ENCODE data around the gene CNTNAP5. TPM values are rescaled to one million over a fixed set of nuclear protein-coding genes. Genes with fewer than 3 reads are reported as not detected.

CNTNAP5 gene
- total and polyA plus RNA-seq, 2 donors from 2014 or later = 0.50 TPM; not detected in 1

DNA sequence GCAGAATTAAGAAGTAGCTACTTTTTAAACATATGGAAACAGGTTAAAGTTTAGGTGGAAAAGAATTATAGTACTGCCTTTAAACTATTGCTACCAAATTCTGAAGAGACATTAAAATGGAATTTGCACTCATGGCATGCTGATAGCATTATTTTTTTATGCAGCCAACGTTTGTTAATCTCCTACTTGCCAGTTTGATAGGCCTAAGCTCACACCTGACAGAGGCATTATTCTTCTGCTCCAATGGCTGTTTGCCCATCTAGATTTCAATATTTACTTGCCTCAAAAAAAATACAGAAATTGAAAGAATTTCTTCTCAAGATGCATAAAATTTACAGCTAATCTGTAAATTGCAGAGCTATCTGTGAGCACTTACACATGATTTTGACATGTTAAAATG lies 849.6 kb downstream of the CNTNAP5 start:
- Histone ChIP-seq H3K27ac (ENCODE audit: low read depth in 2 of 2, low read length in 2 of 2) (no peak overlapping the region), H3K4me3 (ENCODE audit: low read length in 3 of 3) (no peak overlapping the region), H3K4me1 (ENCODE audit: control insufficient read depth in 2 of 3, insufficient read depth in 2 of 3, low read depth in 1 of 3, low read length in 3 of 3) (no peaks in the 10 kb centered on the region), H3K9me3 (ENCODE audit: control insufficient read depth in 2 of 3, insufficient read depth in 1 of 3, low read length in 3 of 3) (no peaks in the 10 kb centered on the region), H3K36me3 (ENCODE audit: control insufficient read depth in 2 of 3, insufficient read depth in 3 of 3, low read length in 3 of 3) (no peaks in the 10 kb centered on the region), H3K9ac (ENCODE audit: low read length in 3 of 3) (no peak overlapping the region), H3K27me3 (ENCODE audit: control insufficient read depth, insufficient read depth, low read length) (no peaks in the 10 kb centered on the region)
- TF ChIP-seq, protein P1, sequence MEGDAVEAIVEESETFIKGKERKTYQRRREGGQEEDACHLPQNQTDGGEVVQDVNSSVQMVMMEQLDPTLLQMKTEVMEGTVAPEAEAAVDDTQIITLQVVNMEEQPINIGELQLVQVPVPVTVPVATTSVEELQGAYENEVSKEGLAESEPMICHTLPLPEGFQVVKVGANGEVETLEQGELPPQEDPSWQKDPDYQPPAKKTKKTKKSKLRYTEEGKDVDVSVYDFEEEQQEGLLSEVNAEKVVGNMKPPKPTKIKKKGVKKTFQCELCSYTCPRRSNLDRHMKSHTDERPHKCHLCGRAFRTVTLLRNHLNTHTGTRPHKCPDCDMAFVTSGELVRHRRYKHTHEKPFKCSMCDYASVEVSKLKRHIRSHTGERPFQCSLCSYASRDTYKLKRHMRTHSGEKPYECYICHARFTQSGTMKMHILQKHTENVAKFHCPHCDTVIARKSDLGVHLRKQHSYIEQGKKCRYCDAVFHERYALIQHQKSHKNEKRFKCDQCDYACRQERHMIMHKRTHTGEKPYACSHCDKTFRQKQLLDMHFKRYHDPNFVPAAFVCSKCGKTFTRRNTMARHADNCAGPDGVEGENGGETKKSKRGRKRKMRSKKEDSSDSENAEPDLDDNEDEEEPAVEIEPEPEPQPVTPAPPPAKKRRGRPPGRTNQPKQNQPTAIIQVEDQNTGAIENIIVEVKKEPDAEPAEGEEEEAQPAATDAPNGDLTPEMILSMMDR (IDR thresholded peaks at IDR 0.05; ENCODE audit: borderline replicate concordance, extremely low read depth, insufficient read depth) = no peak
- DNase-seq (no peak), FAIRE-seq (no peak)
- intact Hi-C loops (cut with DNase I) = no loop called here

DNA sequence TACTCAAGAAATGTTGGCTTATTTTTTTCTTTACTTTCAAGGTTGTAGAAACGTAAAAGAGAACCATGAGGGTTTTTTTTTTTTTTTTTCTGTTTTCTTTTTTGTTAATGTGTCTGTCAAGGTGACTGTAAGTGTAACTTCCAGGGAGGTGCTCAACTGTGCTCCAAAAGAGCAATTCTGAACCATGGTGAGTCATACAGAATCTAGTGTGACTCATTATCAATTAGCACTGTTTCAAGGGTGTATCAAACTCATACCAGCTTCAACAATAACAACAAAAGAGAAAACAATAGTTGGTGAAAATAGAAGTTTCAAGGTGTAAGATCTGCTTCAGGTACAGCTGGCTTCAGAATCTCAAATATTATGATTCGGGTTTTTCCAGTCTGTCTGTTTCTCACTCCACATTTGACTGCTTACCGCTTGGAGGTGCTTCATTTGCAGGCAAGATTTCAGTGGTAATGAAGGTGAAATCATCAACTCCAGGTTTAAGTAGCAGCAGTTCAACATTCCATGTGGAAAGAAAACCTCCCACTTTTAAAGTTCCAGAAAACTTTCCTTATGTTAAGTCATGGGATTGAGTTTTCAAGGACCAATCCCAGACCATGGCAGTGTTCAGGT lies 850.6 kb downstream of the CNTNAP5 start:
- no peaks in the 10 kb centered on the region for H3K9me3 ChIP-seq (ENCODE audit: control insufficient read depth in 2 of 3, insufficient read depth in 1 of 3, low read length in 3 of 3)
- H3K27ac ChIP-seq (ENCODE audit: low read depth in 2 of 2, low read length in 2 of 2) = no peak overlapping the region
- DNase-seq = no peak
- no peaks in the 10 kb centered on the region for H3K27me3 ChIP-seq (ENCODE audit: control insufficient read depth, insufficient read depth, low read length)
- TF ChIP-seq, protein P1 (IDR thresholded peaks at IDR 0.05; ENCODE audit: borderline replicate concordance, extremely low read depth, insufficient read depth) = no peak
- H3K9ac ChIP-seq (ENCODE audit: low read length in 3 of 3) = no peak overlapping the region
- intact Hi-C loops (cut with DNase I) = no loop called here
- no peak for FAIRE-seq
- H3K4me1 ChIP-seq (ENCODE audit: control insufficient read depth in 2 of 3, insufficient read depth in 2 of 3, low read depth in 1 of 3, low read length in 3 of 3) = no peaks in the 10 kb centered on the region
- no peak overlapping the region for H3K4me3 ChIP-seq (ENCODE audit: low read length in 3 of 3)
- H3K36me3 ChIP-seq (ENCODE audit: control insufficient read depth in 2 of 3, insufficient read depth in 3 of 3, low read length in 3 of 3) = no peaks in the 10 kb centered on the region

- DNase-seq (no peak), FAIRE-seq (no peak)
- no peaks in the 10 kb centered on the region for H3K36me3 ChIP-seq (ENCODE audit: control insufficient read depth in 2 of 3, insufficient read depth in 3 of 3, low read length in 3 of 3)
- H3K27me3 ChIP-seq (ENCODE audit: control insufficient read depth, insufficient read depth, low read length) = no peaks in the 10 kb centered on the region
- intact Hi-C loops (cut with DNase I) = no loop called here
- no peaks in the 10 kb centered on the region for H3K9me3 ChIP-seq (ENCODE audit: control insufficient read depth in 2 of 3, insufficient read depth in 1 of 3, low read length in 3 of 3)
- no peaks in the 10 kb centered on the region for H3K4me1 ChIP-seq (ENCODE audit: control insufficient read depth in 2 of 3, insufficient read depth in 2 of 3, low read depth in 1 of 3, low read length in 3 of 3)
- no peak overlapping the region for H3K9ac ChIP-seq (ENCODE audit: low read length in 3 of 3)
- TF ChIP-seq, protein P1 (IDR thresholded peaks at IDR 0.05; ENCODE audit: borderline replicate concordance, extremely low read depth, insufficient read depth) = no peak
- H3K4me3 ChIP-seq (ENCODE audit: low read length in 3 of 3) = no peak overlapping the region
- no peak overlapping the region for H3K27ac ChIP-seq (ENCODE audit: low read depth in 2 of 2, low read length in 2 of 2)
Observed at GRCh38 chr2:124877141-124877577, 852.1 kb downstream of the CNTNAP5 start.

GRCh38 chr2:124879640-124880039 lies 854.6 kb downstream of the CNTNAP5 start:
- TF ChIP-seq, protein P1 (IDR thresholded peaks at IDR 0.05; ENCODE audit: borderline replicate concordance, extremely low read depth, insufficient read depth) = no peak
- no peaks in the 10 kb centered on the region for H3K4me1 ChIP-seq (ENCODE audit: control insufficient read depth in 2 of 3, insufficient read depth in 2 of 3, low read depth in 1 of 3, low read length in 3 of 3)
- FAIRE-seq = no peak
- DNase-seq = no peak
- intact Hi-C loops (cut with DNase I) = no loop called here
- no peaks in the 10 kb centered on the region for H3K9me3 ChIP-seq (ENCODE audit: control insufficient read depth in 2 of 3, insufficient read depth in 1 of 3, low read length in 3 of 3)
- H3K27me3 ChIP-seq (ENCODE audit: control insufficient read depth, insufficient read depth, low read length) = no peaks in the 10 kb centered on the region
- H3K36me3 ChIP-seq (ENCODE audit: control insufficient read depth in 2 of 3, insufficient read depth in 3 of 3, low read length in 3 of 3) = no peaks in the 10 kb centered on the region
- no peak overlapping the region for H3K9ac ChIP-seq (ENCODE audit: low read length in 3 of 3)
- H3K4me3 ChIP-seq (ENCODE audit: low read length in 3 of 3) = no peak overlapping the region
- H3K27ac ChIP-seq (ENCODE audit: low read depth in 2 of 2, low read length in 2 of 2) = no peak overlapping the region
